Endothelial cell of umbilical vein (primary cell): Measurements from ENCODE around the gene RBM46. TPM values are rescaled to one million over a fixed set of nuclear protein-coding genes. Genes with fewer than 3 reads are reported as not detected.

ENCODE experiments used
- BruUV-seq: library from RNA; stranded (reverse); fragments of 400-500 nt; replicated peaks from 2 replicates; lab custom pipeline; 2021; lab: Mats Ljungman, UMichigan
- CTCF ChIA-PET: fragments of 300-600, 350-600 bp; sonication (Branson Sonifier 250); formaldehyde crosslinking; loops from one replicate; lab custom pipeline; 2021; ENCODE audit warnings: antibody characterized with exemption, inconsistent platforms; lab: Charles Lee
- POLR2A ChIA-PET: fragments of 300-600, 350-600 bp; sonication (Branson Sonifier 250); formaldehyde crosslinking; loops from one replicate; lab custom pipeline; 2021; ENCODE audit warnings: antibody characterized with exemption, inconsistent platforms; lab: Charles Lee
- DNase-seq: peaks from one replicate; pipeline ENCODE4 v3.0.0-alpha.2; 2011; ENCODE audit warnings: low read depth, low spot score
- FAIRE-seq: peaks from 2 replicates; lab custom pipeline; 2011; peaks lifted over from hg19 to GRCh38; lab: Jason Lieb, UNC
- H2AFZ ChIP-seq: 2 replicates; pipeline ENCODE4 v1.6.0; 2012; ENCODE audit warnings: low read depth, low read length, control low read depth, inconsistent platforms
- H3K27ac ChIP-seq: 2 replicates; pipeline ENCODE4 v1.5.1; 2011; ENCODE audit warnings: low read depth, mild to moderate bottlenecking, control low read depth, low read length, moderate library complexity; ENCODE audit not compliant: insufficient read depth
- H3K27me3 ChIP-seq, 2 experiments: 2 replicates each; pipeline versions ENCODE4 v1.6.0 to v1.6.1; 2011; ENCODE audit warnings: low read length in 2 of 2, mixed read lengths in 1 of 2; ENCODE audit not compliant: control insufficient read depth in 2 of 2, insufficient read depth in 2 of 2
- H3K36me3 ChIP-seq, 2 experiments: 2 replicates in 1 of 2; 3 replicates in 1 of 2; pipeline ENCODE4 v1.5.1; 2011; ENCODE audit warnings: low read length in 2 of 2, mild to moderate bottlenecking in 1 of 2, moderate library complexity in 1 of 2; ENCODE audit not compliant: control insufficient read depth in 2 of 2, insufficient read depth in 2 of 2; ENCODE audit errors: extremely low read depth in 1 of 2
- H3K4me1 ChIP-seq: 3 replicates; pipeline ENCODE4 v1.5.1; 2011; ENCODE audit warnings: mild to moderate bottlenecking, low read length; ENCODE audit not compliant: control insufficient read depth, insufficient read depth; ENCODE audit errors: extremely low read depth
- H3K4me2 ChIP-seq: 2 replicates; pipeline ENCODE4 v1.6.1; 2011; ENCODE audit warnings: low read length, control low read depth, mixed read lengths; ENCODE audit not compliant: insufficient read depth
- H3K4me3 ChIP-seq, 3 experiments: fragments of 200-600 bp in 1 of 3; sonication (generic), shearing (Covaris generic) in 1 of 3; replicated peaks in 1 of 3; 2 replicates each; pipeline ENCODE4 v1.5.1; 2011 to 2016; ENCODE audit warnings: control low read depth in 3 of 3, low read length in 3 of 3, mild to moderate bottlenecking in 2 of 3, inconsistent platforms in 1 of 3, low read depth in 1 of 3, moderate library complexity in 1 of 3; ENCODE audit not compliant: insufficient read depth in 1 of 3
- H3K79me2 ChIP-seq: 2 replicates; pipeline ENCODE4 v1.6.0; 2012; ENCODE audit warnings: low read length, inconsistent platforms; ENCODE audit not compliant: control insufficient read depth, insufficient read depth
- H3K9ac ChIP-seq: replicated peaks from 2 replicates; pipeline ENCODE3; 2011; ENCODE audit warnings: low read length, control low read depth; ENCODE audit not compliant: insufficient read depth; ENCODE audit errors: extremely low read depth
- H3K9me1 ChIP-seq: replicated peaks from 3 replicates; pipeline ENCODE4 v1.6.0; 2011; ENCODE audit warnings: mild to moderate bottlenecking, low read length; ENCODE audit not compliant: control insufficient read depth, insufficient read depth; ENCODE audit errors: extremely low read depth
- H3K9me3 ChIP-seq: replicated peaks from 2 replicates; pipeline ENCODE4 v1.5.1; 2012; ENCODE audit warnings: low read length, inconsistent platforms; ENCODE audit not compliant: control insufficient read depth, insufficient read depth
- H4K20me1 ChIP-seq: replicated peaks from 2 replicates; pipeline ENCODE3; 2011; ENCODE audit warnings: mild to moderate bottlenecking, low read length; ENCODE audit not compliant: control insufficient read depth, insufficient read depth; ENCODE audit errors: extremely low read depth
- CTCF ChIP-seq, 2 donors: IDR thresholded peaks; 1 replicate in 1 of 2; 2 replicates in 1 of 2; pipeline ENCODE4 v1.5.1; 2011; ENCODE audit warnings: low read length in 2 of 2, mild to moderate bottlenecking in 2 of 2, moderate library complexity in 2 of 2, control low read depth in 1 of 2, inconsistent platforms in 1 of 2, low read depth in 1 of 2; ENCODE audit not compliant: insufficient read depth in 1 of 2; ENCODE audit errors: extremely low read depth in 1 of 2
- EZH2 ChIP-seq: IDR thresholded peaks from 2 replicates; pipeline ENCODE4 v1.6.1; 2012; ENCODE audit warnings: borderline replicate concordance, low read depth, mild to moderate bottlenecking, moderate library complexity, low read length, inconsistent platforms; ENCODE audit not compliant: severe bottlenecking
- FOS ChIP-seq: IDR thresholded peaks from 2 replicates; pipeline ENCODE4 v1.6.1; 2011; ENCODE audit warnings: mild to moderate bottlenecking, low read length, moderate library complexity, borderline replicate concordance; ENCODE audit not compliant: insufficient read depth
- GATA2 ChIP-seq: IDR thresholded peaks from 2 replicates; pipeline ENCODE4 v1.7.0; 2011; ENCODE audit warnings: low read depth, mild to moderate bottlenecking, moderate library complexity, mixed read lengths, low read length; ENCODE audit not compliant: insufficient read length, insufficient read depth
- MAX ChIP-seq: IDR thresholded peaks from 2 replicates; pipeline ENCODE4 v1.6.1; 2011; ENCODE audit not compliant: insufficient read depth, insufficient read length
- MYC ChIP-seq: IDR thresholded peaks from one replicate; pipeline ENCODE4 v1.6.1; 2011; ENCODE audit warnings: mild to moderate bottlenecking, low read depth, low read length
- POLR2A ChIP-seq: IDR thresholded peaks from 2 replicates; pipeline ENCODE4 v1.6.1; 2012; ENCODE audit warnings: low read depth, mild to moderate bottlenecking, control low read depth, low read length
- POLR2AphosphoS5 ChIP-seq: IDR thresholded peaks from 2 replicates; pipeline ENCODE4 v1.6.1; 2012; ENCODE audit warnings: low read depth, mild to moderate bottlenecking, control low read depth, low read length, moderate library complexity; ENCODE audit not compliant: insufficient read depth
- dilution Hi-C: fragments of 300-500 bp; cut with MboI; formaldehyde crosslinking; loops from one replicate; pipeline ENCODE4 v1.15.0; 2019; ENCODE audit warnings: low sequenced_read_pairs; ENCODE audit not compliant: extremely low pct_ligation_motif_present
- intact Hi-C: fragments of 100-400 bp; cut with micrococcal nuclease; formaldehyde crosslinking; loops from one replicate; pipeline ENCODE4 v1.10.0; 2022
- polyA plus RNA-seq, 4 experiments: library from polyadenylated mRNA; depleted of rRNA in 3 of 4; stranded (reverse) in 3 of 4; unstranded in 1 of 4; fragments of >200 nt; gene quantifications; 2 replicates each; pipeline versions ENCODE4 v1.2.1 to v1.2.3, GENCODE V29; 2011 to 2012; ENCODE audit warnings: missing spikeins in 1 of 4
- total RNA-seq: library from RNA; stranded (reverse); gene quantifications from 2 replicates; pipeline ENCODE4 v1.2.3, GENCODE V29; 2021

RBM46 gene
- total and polyA plus RNA-seq, 2 donors (not counting 3 experiments of a cell fraction or from before 2014, with no cell fraction given), result not detected

- intact Hi-C loops, result no loop called here
- DNase-seq, result no peak
- Histone ChIP-seq H3K4me3 (no peak overlapping the region), H3K9me1 (no peaks in the 10 kb centered on the region), H4K20me1 (no peaks in the 10 kb centered on the region), H3K27me3 (peaks cover 14 to 23% of the 10 kb centered on the region in 2 experiments), H3K4me2 (no peak overlapping the region), H3K4me1 (no peaks in the 10 kb centered on the region), H3K36me3 (no peaks in the 10 kb centered on the region), H3K9me3 (no peaks in the 10 kb centered on the region), H3K9ac (no peak overlapping the region), H3K79me2 (no peaks in the 10 kb centered on the region), H3K27ac (no peak overlapping the region), H2AFZ (no peak overlapping the region)
- POLR2A ChIA-PET, result no interaction called here
- BruUV-seq, result no TSS peak
- dilution Hi-C loops, result no loop called here
- TF ChIP-seq POLR2A (no peak), MAX (no peak), POLR2AphosphoS5 (no peak), FOS (no peak), MYC (no peak), GATA2 (no peak), CTCF (IDR thresholded peaks at IDR 0.05; ENCODE audit: extremely low read depth in 1 of 2, insufficient read depth in 1 of 2, low read depth in 1 of 2, low read length in 2 of 2) (no peak), EZH2 (no peak)
- FAIRE-seq, result no peak
- CTCF ChIA-PET, result no interaction called here
Measured at GRCh38 chr4:154736770-154737169, 44.3 kb upstream of the RBM46 start.
